ENCODE data around the gene DAB1.

Gene DAB1

DNA sequence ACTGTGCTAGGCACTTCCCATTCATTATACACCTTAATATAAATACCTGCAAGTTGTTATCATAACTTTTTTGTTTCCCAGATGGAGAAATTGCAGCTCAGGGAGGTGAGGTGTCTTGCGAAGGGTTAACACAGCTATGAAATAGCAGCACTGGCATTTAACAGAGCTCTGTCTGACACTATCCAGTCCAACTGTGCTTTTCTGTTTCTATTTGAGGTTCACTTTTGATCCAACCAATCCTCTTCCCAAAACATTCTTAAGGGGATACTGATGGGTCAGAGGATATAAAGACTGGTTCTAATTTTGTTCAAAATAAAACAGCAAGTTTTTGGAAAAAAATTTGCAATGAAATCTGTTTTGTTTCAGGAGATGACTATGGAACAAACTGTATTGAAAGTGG, 411.5 kb downstream of the DAB1 start:
- DNase-seq, result no peak

DNA sequence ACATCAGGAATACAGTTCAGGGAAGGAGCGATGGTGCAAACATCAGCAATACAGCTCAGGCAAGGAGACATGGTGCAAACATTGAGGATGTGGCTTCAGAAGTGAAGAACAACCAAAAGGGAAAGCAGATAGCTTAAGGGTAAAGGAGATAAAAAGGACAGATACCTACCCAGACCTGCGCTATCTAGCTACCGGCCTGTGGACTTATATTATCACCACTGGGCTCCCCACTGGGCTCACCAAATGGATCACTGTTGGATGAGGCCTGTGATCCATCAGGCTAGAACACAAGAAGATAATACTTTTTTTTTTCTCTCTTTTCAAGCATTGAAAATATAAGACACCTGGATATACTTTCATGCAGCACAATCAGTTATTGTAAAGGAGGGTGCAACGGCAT, 413.3 kb downstream of the DAB1 start:
- no peak for DNase-seq

DNA sequence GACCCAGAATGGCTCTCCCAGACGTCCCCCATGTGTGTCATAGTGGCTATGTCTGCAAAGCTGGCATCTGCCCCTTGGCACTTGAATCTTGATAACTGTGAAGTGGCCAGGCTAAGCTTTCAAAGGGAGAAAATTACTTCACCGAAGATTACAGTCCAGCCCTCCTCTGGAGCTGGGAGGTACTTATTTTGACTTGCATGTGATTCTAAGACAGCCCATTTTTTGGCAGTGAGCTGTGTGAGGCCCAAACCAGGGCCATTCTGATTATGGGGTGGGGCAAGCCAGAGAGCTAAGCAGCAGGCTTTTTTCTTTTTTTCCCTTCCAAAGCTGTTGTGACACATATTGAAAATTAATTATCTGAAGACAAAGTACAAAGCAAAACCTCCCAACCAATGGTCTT, 415.9 kb downstream of the DAB1 start:
- no peak for DNase-seq

DNA sequence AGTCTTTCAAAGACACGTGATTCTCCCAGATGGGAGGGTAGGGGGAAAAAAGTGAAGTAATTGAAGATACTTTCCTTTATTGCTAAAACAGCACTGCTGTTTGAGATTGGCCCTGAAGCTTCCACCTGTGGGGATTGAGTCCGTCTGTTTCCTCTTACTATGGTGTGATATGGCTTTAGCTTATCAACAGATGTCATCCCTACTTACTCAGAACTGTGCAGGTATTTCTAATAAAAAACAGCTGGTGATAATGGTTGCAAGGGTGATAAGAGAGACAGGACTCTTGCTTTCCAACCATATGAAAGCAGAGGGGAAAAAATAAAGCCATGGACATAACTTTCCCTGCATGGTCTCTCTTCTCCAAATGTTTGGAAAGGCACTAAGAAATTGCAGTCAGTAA, 416.4 kb downstream of the DAB1 start:
- DNase-seq, result no peak

DNA sequence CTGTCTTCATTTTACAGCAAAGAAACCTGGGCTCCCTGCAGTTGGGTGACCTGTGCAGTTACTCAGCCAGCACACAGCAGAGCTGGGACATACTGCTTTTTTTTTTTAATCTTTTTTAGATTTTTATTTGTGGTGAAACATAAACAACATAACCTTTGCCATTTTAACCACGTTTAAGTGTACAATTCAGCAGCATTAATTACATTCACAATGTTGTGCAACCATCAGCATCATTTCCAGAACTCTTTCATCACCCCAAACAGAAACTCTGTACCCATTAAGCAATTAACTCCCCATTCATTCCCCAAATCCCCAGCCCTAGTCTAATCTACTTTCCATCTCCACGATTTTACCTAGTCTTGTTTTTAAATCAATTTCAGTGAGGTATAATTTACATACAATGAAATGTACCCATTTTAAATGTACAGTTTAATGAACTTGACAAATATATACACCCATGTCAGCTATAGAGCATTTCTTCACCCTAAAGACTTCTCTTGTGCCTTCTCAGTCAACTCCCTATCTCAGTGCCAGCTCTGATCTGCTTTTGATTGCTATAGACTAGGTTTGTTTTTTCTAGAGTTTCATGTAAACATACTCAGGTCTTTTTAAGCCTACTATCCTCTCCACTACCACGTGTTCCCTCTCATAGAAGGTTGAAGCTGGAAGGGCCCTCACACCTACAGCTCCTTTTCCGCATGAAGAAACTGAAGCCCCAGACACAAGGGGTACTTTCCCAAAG, 420.3 kb downstream of the DAB1 start:
- no peak for DNase-seq

DNA sequence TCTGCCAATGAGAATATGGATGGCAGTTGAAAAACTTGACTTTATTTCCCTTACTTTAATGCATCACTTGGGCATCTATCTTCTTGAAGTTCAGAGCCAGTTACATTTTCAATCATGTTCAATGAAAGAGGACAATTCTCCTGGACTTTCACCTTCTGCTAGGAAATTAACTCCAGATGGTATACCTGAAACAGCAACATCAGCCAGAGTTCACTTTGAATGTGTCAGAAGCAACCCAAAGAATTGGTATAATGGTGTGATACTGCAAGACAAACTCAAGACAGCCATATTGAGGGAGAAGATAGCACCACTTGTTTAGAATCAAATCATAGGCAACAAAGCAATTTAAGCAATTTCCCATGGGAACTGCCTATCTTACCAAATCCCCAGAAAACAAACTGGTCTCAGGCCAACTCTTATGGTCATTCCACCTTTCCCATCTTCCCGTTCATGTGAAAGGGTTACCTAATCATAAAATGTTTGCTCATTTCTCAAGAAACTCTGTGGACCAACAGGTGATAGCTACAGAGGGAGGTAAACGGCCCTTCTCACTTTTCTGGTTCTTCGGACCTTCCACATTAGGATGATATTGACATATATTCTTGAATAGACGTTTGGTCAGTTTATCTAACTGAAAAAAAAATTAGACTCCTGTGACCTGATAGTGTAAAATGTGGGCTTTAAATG, 428.3 kb downstream of the DAB1 start:
- no peak for DNase-seq

DNA sequence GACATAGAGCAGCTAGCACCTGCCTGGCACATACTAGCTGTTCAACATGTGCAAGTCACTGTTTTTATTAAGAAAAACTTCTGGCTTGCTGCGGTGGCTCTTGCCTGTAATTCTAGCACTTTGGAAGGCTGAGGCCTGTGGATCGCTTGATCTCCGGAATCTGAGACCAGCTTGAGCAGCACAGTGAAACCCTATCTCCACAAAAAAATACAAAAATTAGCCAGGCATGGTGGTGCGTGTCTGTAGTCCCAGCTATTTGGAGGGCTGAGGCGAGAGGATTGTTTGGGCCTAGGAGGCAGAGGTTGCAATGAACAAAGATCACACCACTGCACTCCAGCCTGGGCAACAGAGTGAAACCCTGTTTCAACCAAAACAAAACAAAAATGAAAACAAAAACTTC, 430.4 kb downstream of the DAB1 start:
- DNase-seq, result no peak

DNA sequence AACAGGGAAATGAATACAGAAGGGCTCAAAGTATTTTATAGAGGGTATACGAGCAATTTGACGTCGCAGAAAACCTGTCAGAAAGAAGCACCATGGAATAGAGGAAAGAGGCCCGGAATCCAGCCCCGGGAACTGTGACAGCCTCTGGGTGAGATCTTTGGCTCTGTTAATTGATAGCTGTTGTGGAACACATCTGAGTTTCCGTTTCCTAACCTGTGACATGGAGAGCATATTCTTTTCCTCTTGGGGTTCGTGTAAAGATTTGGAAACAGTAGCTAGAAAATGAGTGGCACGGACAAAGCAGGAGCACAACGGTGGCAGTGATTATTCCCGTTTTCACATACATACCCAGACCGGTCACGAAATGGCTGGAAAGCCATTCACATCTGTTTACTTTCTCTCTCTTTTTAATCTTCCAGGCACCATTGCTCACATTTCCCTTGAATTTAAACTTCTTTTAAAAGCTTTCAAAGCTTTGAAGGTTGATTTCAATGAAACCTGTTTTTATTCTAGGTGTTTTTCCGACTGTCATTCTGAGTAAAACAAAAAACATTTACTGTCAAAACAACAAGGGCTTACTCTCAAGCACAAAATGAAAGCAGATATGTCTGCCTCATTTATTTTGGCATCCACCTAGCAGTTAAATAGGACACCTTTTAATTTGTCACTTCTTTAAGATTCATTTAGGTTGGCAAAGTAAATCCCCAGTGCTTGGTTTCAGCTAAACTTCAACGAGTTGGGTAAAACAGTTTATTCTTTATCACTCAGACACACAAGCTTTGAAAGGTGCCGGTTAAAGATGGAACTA, 431.3 kb downstream of the DAB1 start:
- no peak for DNase-seq

DNA sequence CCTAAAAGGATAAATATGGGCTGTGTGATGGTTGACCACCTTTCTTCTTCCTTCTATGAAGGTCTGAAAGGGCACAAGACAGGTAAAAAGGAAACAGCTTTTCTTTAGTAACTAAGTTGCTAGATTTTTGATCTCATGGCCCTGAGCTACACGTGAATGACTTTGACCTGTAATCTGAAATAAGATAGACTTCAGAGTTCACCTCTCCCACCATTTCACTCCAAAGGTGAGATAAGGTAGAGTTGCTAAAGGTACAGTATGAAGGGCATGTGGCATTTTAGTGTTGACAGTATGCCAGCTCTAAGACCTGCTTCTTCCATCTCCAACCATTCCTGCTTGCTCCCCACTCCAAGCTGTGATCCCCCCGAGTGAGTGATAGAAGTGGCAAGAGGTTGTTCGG, 432.3 kb downstream of the DAB1 start:
- no peak for DNase-seq

DNA sequence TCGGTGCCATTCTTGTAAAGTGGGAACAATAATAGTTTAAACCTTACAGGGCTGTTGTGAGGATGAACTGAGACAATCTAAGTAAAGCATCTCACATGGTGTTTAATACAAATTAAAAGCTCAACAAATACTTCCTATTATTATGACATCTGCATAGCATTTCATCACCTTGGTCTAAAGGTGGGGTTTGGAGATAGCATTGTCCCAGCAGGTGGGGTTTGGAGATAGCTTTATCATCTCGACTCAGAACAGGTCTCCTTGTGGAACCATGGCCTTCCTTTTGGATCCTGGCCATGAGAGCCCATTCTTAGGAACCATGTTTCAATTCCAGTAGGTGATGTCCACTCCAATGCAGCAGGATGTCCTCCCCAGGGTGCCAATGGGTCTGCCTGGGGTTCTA, 437.5 kb downstream of the DAB1 start:
- DNase-seq, result no peak

DNA sequence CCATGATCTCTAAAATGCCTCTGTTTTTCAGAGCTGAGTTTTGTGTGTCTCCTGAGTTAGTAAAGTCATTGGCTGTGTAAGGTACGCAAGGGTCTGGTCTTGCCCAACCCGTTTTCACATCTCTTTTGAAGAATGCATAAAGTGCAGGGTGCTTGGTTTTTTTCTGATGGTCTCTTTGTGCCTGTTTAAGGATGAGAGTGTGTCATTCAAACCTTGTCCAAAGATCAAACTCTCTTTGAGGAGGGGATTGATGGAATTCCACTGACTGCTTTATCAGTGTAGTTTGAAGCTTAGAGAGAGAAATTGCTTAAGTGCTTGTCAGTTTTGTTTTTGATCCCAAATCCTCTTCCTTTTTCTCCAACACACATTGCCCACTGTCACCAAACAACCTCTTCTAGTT, 438.0 kb downstream of the DAB1 start:
- DNase-seq, result no peak

DNA sequence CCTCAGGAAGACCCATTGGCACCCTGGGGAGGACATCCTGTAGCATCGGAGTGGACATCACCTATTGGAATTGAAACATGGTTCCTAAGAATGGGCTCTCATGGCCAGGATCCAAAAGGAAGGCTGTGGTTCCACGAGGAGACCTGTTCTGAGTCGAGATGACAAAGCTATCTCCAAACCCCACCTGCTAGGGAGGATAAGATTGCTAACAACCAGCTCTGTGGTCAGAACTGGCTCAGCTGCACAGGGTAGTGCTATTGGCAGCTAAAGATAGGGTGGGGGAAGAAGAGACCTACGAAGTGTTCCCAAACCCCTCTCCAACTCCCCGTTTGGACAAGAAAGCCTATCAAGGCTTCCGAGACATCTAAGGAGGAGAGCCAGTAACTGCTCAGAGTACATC, 440.4 kb downstream of the DAB1 start:
- DNase-seq, result no peak

DNA sequence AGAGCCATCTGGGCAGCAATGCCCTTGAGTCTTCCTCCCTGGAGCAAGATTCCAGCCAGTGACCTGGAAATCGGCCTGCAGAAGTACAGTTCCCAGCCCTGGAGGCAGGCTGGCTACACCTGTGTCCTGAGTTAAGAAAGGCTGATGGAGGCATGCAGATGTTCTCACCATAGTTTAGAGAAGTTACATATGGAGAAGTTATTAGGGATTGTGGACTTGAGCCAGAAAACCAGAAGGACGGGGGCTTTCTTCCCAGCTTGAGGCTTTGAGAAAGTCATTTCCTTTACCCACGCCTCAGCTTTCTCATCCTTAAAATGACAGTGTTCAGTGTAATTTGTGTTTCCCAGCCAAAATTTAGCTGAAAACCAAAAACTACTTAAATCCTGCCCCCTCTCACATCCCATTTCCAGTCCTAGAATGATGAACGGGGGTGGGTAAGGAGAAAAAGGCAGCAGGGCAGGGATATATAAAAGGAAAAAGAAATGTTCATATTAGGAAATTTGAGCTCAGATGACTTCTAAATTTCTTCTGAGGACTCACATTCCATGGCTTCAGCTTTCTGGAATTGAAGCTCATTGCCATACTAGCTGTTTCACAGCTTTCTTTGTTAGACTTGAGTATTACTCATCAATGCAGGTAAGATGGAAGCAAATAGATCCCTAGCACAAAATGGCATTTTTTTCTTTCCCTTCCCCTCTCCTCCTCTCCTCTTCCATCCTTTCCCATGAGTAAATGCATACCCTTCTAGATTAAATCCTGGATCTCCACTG, 443.7 kb downstream of the DAB1 start:
- DNase-seq, result no peak

DNA sequence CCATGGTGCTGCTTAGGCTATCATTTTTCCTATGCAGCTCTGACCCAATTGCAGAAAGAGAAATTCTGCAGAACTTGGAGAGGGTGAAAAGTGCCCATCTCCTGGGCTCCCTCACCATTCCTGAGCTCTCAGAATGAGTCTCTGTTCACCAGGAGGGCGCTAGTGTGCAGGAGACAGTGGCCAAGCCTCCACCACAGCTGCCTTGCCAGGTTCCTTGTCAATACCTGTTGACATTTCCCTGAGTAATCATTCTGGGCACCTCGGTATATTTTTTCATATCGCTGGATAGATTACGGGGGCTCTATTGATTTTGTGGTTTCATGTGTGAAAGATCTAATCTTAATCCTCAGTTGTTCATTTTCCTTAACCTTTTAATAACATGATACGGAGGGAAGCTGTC, 445.0 kb downstream of the DAB1 start:
- no peak for DNase-seq

DNA sequence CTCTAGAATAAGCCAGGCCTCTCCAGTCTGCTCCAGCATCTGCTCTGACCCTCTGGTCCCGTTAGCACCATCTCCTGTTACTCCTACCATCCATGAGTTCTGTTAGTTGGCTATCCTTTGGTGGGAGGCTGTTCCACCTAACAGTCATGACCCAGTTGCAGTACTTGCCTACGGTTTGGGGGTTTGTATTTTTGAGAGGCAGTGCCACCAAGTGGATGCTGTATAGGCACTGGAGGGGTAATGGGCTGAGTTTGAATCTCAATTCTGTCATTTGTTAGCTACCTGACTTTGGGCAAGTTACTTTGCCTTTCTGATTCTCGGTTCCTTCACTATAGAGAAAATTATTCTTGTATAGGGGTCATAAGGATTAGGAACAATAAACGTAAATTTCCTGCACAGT, 445.9 kb downstream of the DAB1 start:
- DNase-seq, result no peak

DNA sequence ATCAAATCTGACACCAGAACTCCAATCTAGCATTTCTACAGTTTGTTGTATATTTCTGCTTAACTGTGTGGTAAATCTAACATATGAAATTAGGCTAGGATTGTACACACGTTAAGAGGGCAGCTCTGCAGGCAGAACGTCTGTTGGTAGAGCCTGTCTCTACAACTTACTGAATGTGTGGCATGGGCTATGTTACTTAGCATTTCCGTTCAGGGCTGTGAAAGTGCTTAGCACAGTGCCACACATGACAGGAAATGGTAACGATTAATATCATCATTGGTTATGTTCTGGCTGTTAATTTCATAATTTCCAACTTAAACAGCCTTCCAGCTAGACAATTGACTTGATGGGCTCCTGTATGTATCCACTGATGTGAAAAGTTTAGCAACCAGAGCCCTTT, 448.4 kb downstream of the DAB1 start:
- DNase-seq, result no peak

DNA sequence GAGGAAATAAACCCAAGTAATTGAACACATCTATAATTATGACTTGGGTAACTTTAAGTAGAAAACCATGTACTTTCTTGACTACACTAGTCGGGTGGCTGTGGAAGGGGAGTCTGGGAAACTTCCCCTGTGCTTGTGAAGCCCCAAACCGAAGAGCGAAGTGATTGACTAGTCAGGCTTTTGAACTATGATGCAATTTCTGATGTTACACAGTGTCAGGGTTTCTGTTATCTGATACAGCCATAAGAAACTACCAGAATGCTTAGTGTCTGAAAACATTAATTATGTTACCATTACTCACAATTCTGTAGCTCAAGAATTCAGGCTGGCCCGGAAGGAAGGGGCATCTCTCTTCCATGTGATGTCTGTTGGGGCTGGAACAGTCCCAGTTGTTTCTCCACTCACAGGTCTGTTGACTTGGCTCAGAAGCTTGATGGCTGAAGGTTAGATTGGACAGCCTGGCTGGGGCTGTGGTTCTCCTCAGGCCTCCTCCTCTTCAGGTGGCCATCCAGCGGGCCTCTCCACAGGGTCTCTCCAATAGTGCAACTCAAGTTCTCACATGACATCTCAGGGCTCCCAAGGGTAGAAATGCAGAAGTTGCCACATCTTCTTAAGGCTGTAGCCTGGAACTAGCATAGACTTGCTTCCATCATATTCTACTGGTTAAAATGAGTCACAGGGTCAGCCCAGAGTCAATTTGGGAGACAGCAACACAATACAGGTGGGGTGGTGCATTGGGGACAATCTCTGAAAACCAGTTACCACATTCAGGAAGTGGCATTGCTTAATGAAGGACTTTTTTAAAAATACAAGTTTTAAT, 449.7 kb downstream of the DAB1 start:
- no peak for DNase-seq

DNA sequence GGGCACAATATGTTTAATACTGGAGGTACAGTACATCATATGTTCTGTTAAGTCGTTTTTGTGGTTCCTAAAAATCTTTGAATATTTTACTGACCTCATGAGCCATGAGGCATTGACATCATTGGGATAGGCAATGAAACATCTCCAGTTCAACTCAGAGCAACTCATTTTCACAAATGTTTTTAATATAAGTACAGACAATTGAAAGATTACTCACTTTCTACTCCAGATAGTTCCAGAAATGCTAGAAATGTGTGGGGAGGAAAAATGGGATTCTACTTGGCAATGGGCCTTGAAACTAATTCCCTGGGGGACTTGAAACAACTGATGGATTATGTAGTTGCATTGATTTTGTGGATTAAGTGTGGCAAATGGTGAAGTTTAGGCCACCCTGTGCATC, 450.9 kb downstream of the DAB1 start:
- no peak for DNase-seq

DNA sequence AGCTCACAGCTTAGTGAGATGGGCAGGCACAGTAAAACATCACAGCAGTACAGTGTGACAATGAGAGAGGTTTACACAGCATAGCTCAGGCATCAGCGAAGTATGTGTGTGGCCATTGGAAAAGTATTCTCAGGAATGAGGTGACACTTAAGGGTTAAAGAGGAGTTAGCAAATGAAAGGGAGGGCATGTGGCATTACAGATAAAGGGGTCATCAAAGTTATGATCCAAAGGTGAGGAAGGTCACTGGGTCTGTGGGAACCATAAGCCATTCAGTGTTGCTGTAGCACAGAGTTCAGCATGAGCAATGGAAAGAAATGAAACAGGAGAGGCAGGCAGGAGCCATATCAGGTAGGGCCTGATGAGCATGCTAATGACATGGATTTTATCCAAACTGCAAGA, 453.6 kb downstream of the DAB1 start:
- no peak for DNase-seq

DNA sequence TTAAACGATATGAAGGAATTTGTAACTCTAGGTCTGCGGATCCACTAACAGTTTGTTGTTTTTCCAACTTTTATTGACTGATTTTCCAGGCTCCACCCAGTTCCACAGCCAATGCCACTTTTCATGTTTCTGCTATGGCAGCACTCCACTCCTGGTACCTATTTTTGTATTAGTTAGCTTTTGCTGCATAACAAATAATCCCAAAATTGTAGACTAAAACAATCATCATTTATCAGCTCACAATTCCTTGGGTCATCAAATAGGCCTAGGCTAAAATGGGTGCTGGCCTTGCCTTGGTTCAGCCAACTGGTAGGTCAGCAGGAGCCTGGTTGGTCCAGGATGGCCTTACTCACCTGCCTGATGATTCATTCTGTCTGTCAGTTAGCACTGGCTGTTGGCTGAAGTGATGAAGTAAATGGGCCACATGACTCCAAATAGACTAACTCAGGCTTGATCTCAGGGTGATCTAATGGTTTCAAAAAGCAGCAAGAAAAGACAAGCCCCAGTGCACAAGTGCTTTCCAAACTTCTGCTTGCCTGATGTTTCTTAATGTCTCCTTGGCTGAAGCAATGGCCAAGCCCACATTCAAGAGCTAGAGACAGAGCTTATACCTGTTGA, 454.9 kb downstream of the DAB1 start:
- no peak for DNase-seq

DNA sequence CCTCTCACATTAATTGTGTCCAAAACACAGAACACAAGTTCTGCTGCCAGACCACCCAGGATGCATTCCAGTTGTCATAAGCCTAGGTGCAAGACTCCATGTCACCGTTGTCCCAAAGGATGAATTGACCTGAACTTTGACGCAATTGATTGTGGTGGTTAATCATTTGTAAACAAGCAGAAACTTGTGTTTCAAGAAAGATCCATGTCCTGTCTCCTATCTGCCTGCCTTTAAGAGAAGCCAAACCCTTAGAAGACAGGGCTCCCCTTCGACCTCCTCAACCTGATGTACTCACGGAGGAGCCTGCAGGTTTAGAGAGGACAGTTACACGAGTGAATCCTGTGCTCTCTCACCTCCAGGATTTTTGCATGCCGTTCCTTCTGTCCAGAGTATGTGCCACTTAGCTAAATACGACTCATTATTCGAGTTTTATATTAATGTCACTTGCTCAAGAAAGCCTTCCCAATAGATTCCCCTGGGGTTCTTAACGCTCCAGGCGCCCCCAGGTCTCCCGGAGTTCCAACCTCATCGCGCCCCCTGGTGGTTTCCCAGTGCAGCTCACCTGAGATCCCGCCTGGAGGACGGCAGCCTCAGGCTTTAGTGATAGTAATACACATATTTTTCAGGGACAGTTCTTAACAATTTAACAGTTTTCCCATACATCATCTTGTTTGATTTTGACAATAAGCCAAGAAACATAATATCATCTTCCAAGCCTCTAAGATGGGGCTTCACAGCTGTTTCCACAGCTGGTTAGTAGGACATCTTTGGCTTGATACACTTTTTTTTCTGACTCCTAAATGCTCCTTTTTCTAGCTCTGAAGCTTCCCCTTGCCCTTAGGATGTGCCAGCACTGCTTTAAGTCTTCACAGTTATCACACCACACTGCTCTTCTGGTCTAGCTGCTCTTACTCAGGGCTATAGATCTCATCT, 455.7 kb downstream of the DAB1 start:
- DNase-seq, result no peak

All from SHP77 treated with DMSO at 0.1 percent for 48 hours (cell line).